Measurements from ENCODE around the gene MBD3L4. TPM values are rescaled to one million over a fixed set of nuclear protein-coding genes. Genes with fewer than 3 reads are reported as not detected.

MBD3L4 gene
- total and polyA plus RNA-seq, 2 donors (not counting 3 experiments of a cell fraction or from before 2014, with no cell fraction given) = not detected

GRCh38 chr19:7076151-7076550 is 36.2 kb upstream of the MBD3L4 start:
- H3K4me3 ChIP-seq (replicated peaks in 1 of 3; ENCODE audit: insufficient read depth in 1 of 3, low read depth in 1 of 3, low read length in 3 of 3) = no peak overlapping the region
- no peak overlapping the region for H3K4me2 ChIP-seq (ENCODE audit: insufficient read depth, low read length)
- H2AFZ ChIP-seq (ENCODE audit: low read depth, low read length) = no peak overlapping the region
- ChIA-PET CTCF (no interaction called here), POLR2A (no interaction called here)
- H3K79me2 ChIP-seq (ENCODE audit: control insufficient read depth, insufficient read depth, low read length) = peaks cover 2% of the 10 kb centered on the region
- intact Hi-C loops (cut with micrococcal nuclease) = no loop called here
- H3K9ac ChIP-seq (replicated peaks; ENCODE audit: extremely low read depth, insufficient read depth, low read length) = no peak overlapping the region
- no peaks in the 10 kb centered on the region for H3K4me1 ChIP-seq (ENCODE audit: control insufficient read depth, extremely low read depth, insufficient read depth, low read length)
- no peaks in the 10 kb centered on the region for H3K9me1 ChIP-seq (replicated peaks; ENCODE audit: control insufficient read depth, extremely low read depth, insufficient read depth, low read length)
- FAIRE-seq (no peak), DNase-seq (ENCODE audit: low read depth, low spot score) (no peak)
- H4K20me1 ChIP-seq (replicated peaks; ENCODE audit: control insufficient read depth, extremely low read depth, insufficient read depth, low read length) = no peaks in the 10 kb centered on the region
- H3K9me3 ChIP-seq (replicated peaks; ENCODE audit: control insufficient read depth, insufficient read depth, low read length) = peaks cover 17% of the 10 kb centered on the region
- peaks cover 32 to 44% of the 10 kb centered on the region in 2 experiments for H3K36me3 ChIP-seq (ENCODE audit: control insufficient read depth in 2 of 2, extremely low read depth in 1 of 2, insufficient read depth in 2 of 2, low read length in 2 of 2)
- TF ChIP-seq MYC (IDR thresholded peaks at IDR 0.05; ENCODE audit: low read depth, low read length) (no peak), GATA2 (IDR thresholded peaks at IDR 0.05; ENCODE audit: insufficient read depth, insufficient read length, low read depth, low read length) (no peak), EZH2 (IDR thresholded peaks at IDR 0.05; ENCODE audit: borderline replicate concordance, low read depth, low read length, severe bottlenecking) (no peak), POLR2A (IDR thresholded peaks at IDR 0.05; ENCODE audit: low read depth, low read length) (no peak), JUN (IDR thresholded peaks at IDR 0.05; ENCODE audit: borderline replicate concordance, insufficient read depth, insufficient read length, low read depth) (no peak), MAX (IDR thresholded peaks at IDR 0.05; ENCODE audit: insufficient read depth, insufficient read length) (no peak), POLR2AphosphoS5 (IDR thresholded peaks at IDR 0.05; ENCODE audit: insufficient read depth, low read depth, low read length) (no peak), FOS (IDR thresholded peaks at IDR 0.05; ENCODE audit: borderline replicate concordance, insufficient read depth, low read length) (no peak)
- TF ChIP-seq, protein P1, sequence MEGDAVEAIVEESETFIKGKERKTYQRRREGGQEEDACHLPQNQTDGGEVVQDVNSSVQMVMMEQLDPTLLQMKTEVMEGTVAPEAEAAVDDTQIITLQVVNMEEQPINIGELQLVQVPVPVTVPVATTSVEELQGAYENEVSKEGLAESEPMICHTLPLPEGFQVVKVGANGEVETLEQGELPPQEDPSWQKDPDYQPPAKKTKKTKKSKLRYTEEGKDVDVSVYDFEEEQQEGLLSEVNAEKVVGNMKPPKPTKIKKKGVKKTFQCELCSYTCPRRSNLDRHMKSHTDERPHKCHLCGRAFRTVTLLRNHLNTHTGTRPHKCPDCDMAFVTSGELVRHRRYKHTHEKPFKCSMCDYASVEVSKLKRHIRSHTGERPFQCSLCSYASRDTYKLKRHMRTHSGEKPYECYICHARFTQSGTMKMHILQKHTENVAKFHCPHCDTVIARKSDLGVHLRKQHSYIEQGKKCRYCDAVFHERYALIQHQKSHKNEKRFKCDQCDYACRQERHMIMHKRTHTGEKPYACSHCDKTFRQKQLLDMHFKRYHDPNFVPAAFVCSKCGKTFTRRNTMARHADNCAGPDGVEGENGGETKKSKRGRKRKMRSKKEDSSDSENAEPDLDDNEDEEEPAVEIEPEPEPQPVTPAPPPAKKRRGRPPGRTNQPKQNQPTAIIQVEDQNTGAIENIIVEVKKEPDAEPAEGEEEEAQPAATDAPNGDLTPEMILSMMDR (IDR thresholded peaks at IDR 0.05; ENCODE audit: extremely low read depth in 1 of 2, insufficient read depth in 1 of 2, low read depth in 1 of 2, low read length in 2 of 2) = no peak
- H3K27ac ChIP-seq (ENCODE audit: insufficient read depth, low read depth, low read length) = no peak overlapping the region
- dilution Hi-C loops (cut with MboI; ENCODE audit: extremely low pct_ligation_motif_present, low sequenced_read_pairs) = no loop called here
- H3K27me3 ChIP-seq (ENCODE audit: control insufficient read depth in 2 of 2, insufficient read depth in 2 of 2, low read length in 2 of 2) = no peaks in the 10 kb centered on the region
- no TSS peak for BruUV-seq (replicated peaks)

All from endothelial cell of umbilical vein (primary cell).